Peyer's patch (tissue), 4 donors: ENCODE measurements around the gene MNX1. TPM values are rescaled to one million over a fixed set of nuclear protein-coding genes. Genes with fewer than 3 reads are reported as not detected.

ENCODE experiments used
- DNase-seq, 3 donors: peaks; one replicate each; pipeline ENCODE4 v3.0.0-alpha.2; 2017 to 2019
- H3K27ac ChIP-seq, 4 donors: fragments of 200-600 bp; sonication (generic); one replicate each; pipeline ENCODE4 v1.5.1; 2016 to 2019
- H3K27me3 ChIP-seq, 2 donors: fragments of 200-600 bp; sonication (generic); one replicate each; pipeline ENCODE4 v1.5.1; 2019
- H3K36me3 ChIP-seq, 3 donors: fragments of 200-600 bp; sonication (generic); one replicate each; pipeline ENCODE4 v1.5.1; 2016 to 2019
- H3K4me1 ChIP-seq, 4 donors: fragments of 200-600 bp; sonication (generic); one replicate each; pipeline ENCODE4 v1.5.1; 2016 to 2019
- H3K4me3 ChIP-seq, 4 donors: fragments of 200-600 bp; sonication (generic); 1 replicate in 3 of 4; 2 replicates in 1 of 4; pipeline ENCODE4 v1.5.1; 2016 to 2019; ENCODE audit warnings: mild to moderate bottlenecking in 1 of 4
- H3K9me3 ChIP-seq, 4 donors: fragments of 200-600 bp; sonication (generic); one replicate each; pipeline ENCODE4 v1.5.1; 2016 to 2019; ENCODE audit warnings: mild to moderate bottlenecking in 1 of 4
- CTCF ChIP-seq, 6 experiments: fragments of 450-650 bp in 4 of 6; fragments of 200-600 bp in 2 of 6; sonication (generic) in 1 of 6; IDR thresholded peaks; one replicate each; pipeline ENCODE4 v1.5.1; 2017 to 2019; ENCODE audit warnings: antibody characterized with exemption in 6 of 6, mild to moderate bottlenecking in 3 of 6, moderate library complexity in 1 of 6
- POLR2A ChIP-seq, 2 donors: fragments of 450-650 bp; IDR thresholded peaks; one replicate each; pipeline ENCODE4 v1.5.1; 2017; ENCODE audit warnings: antibody characterized with exemption in 2 of 2, mild to moderate bottlenecking in 2 of 2, moderate library complexity in 2 of 2
- total RNA-seq, 4 donors: library from RNA; depleted of rRNA; stranded (reverse); fragments of >200 nt; gene quantifications; one replicate each; pipeline ENCODE4 v1.1.0, GENCODE V29; 2016

MNX1 gene
- total RNA-seq, 4 donors from 2014 or later, result 7.4 to 41.9 (median 16.9) TPM

DNA sequence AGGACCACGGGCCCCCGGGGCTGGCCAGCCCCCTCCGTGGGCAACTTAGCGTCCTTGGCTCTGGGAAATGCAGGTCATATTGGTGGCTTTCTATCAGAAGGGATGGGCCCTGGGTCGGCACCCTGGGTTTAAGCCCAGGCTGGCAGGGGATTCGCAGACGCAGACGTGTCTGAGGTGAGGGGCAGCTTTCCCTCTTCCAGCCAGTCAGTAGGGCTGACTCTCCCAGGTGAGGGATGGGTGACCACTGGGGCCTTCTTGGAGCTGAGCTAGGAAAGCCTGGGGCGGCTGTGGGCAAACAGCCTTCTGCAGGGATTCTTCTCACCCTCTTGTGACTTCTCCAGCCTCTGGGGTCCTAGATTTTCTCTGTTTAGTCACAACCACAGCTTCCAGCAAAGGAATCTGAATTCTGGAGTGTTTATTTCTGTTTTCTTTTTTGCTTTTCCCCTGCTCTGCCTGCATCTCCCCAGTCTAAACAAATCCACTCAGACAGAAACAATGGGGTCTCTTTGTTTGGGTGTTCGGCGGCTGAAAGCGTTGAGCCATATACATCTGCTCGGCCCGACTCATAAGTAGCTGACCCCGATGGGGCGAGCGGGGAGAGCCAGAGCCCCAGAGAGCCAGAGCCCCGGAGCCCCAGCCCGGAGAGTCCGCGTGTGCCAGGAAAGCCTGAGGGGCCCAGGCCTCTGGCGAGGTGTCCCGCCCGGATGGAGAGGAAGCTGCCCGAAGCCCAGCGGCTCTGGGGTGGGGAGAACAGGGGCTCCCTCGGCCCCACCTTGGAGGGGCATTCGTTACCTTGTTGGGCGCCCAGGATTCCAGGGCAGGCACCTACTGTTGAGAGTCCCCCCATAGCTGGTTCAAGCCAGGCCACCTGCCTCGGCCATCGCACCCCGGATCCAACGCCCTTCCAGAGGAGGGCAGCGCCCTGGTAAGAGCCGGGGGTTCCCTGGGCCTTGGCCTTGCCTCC lies 2.0 kb downstream of the MNX1 start:
- no peak for TF ChIP-seq POLR2A (IDR thresholded peaks at IDR 0.05)
- TF ChIP-seq CTCF (IDR thresholded peaks at IDR 0.05), result no peak
- peaks cover 0 to 41% of the 10 kb centered on the region in 2 donors for H3K27me3 ChIP-seq
- H3K9me3 ChIP-seq, result no peaks in the 10 kb centered on the region
- no peaks in the 10 kb centered on the region for H3K36me3 ChIP-seq
- peaks cover 0 to 54% (median 6%) of the 10 kb centered on the region in 4 donors for H3K4me1 ChIP-seq
- DNase-seq, result peak in 1 of 3 donors; percentile 25
- peak overlapping the region in 3 of 4 donors; percentile 74 to 90 (median 83) for H3K27ac ChIP-seq
- peak overlapping the region in 3 of 4 donors; percentile 33 to 71 (median 67) for H3K4me3 ChIP-seq

- Histone ChIP-seq H3K4me3 (peak overlapping the region in 2 of 4 donors; percentile 67 to 71), H3K9me3 (no peaks in the 10 kb centered on the region), H3K27ac (peak overlapping the region in 3 of 4 donors; percentile 74 to 90 (median 83)), H3K36me3 (no peaks in the 10 kb centered on the region), H3K4me1 (peaks cover 0 to 63% (median 8%) of the 10 kb centered on the region in 4 donors), H3K27me3 (peaks cover 0 to 45% of the 10 kb centered on the region in 2 donors)
- no peak for DNase-seq
- TF ChIP-seq POLR2A (IDR thresholded peaks at IDR 0.05) (no peak), CTCF (IDR thresholded peaks at IDR 0.05) (no peak)
Measured at GRCh38 chr7:157007470-157008066, 2.9 kb downstream of the MNX1 start.

GRCh38 chr7:157006829-157007469 lies 3.5 kb downstream of the MNX1 start:
- Histone ChIP-seq H3K27ac (peak overlapping the region in 3 of 4 donors; percentile 74 to 90 (median 83)), H3K27me3 (peaks cover 0 to 46% of the 10 kb centered on the region in 2 donors), H3K4me1 (peaks cover 0 to 65% (median 8%) of the 10 kb centered on the region in 4 donors)

DNA sequence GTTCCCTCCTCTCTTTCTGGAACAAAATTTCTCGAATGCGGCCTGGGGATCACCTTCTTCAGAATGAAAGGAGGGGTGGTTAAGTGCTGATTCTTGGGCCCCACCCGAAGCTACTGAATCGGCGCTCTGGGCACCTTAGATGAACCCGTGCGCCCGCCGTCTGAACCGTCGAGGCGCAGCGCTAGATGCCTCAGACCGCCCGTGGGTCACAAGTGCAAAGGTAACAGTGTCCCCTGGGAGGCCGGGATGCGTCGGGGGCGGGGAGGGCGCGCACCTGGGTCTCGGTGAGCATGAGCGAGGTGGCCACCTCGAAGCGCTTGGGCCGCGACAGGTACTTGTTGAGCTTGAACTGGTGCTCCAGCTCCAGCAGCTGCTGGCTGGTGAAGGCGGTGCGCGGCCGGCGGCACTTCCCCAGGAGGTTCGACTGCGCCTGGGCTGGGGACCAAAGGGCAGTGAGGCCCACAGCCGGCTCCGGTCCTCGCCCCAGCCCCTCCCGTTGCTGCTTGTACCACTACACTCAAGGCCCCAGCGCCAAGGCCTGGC lies 4.2 kb downstream of the MNX1 start:
- TF ChIP-seq CTCF (IDR thresholded peaks at IDR 0.05), result no peak
- TF ChIP-seq POLR2A (IDR thresholded peaks at IDR 0.05), result peak in 1 of 2 donors; percentile 41
- Histone ChIP-seq H3K27ac (peak overlapping the region in 3 of 4 donors; percentile 74 to 90 (median 83)), H3K36me3 (no peaks in the 10 kb centered on the region), H3K4me1 (peaks cover 0 to 59% (median 8%) of the 10 kb centered on the region in 4 donors), H3K4me3 (peak overlapping the region in 2 of 4 donors; percentile 29 to 71), H3K27me3 (peaks cover 0 to 39% of the 10 kb centered on the region in 2 donors), H3K9me3 (no peaks in the 10 kb centered on the region)
- DNase-seq, result peak in 2 of 3 donors; percentile 86 to 87

More at GRCh38 chr7:157006829-157007469, 3.5 kb downstream of the MNX1 start:
- Histone ChIP-seq H3K4me3 (peak overlapping the region in 2 of 4 donors; percentile 67 to 71), H3K36me3 (no peaks in the 10 kb centered on the region), H3K9me3 (no peaks in the 10 kb centered on the region)
- no peak for DNase-seq
- no peak for TF ChIP-seq POLR2A (IDR thresholded peaks at IDR 0.05)
- TF ChIP-seq CTCF (IDR thresholded peaks at IDR 0.05), result no peak
